ENCODE data around the gene DNASE1L3.
"Not testable (repeated sequence)": the region's sequence is repeated elsewhere in the genome, so short reads cannot be mapped to it uniquely, and the experiment has no call there.

The DNASE1L3 gene

DNA sequence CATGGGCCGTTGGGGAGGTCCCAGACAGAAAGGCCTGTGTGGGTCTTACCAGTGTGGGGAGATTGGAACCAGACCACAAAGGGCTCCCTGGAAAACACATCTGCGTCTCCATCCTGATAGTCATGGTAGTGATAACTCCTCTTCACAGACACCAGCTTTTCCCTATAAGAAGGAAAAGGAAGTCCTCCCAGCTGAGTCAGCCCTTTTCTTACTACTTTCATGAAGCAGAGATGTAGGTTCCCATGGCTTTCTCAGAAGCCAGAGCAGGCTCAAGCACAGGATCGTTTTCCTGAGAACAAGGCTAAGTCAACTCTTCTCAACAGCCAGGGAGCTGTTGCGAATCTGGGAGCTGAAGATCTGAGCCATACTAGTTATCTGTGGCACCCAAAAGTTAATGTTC is 6.1 kb downstream of the DNASE1L3 start:
- Mint-ChIP-seq H3K27me3 (peaks cover 37% of the 10 kb centered on the region), H3K4me1 (no peaks in the 10 kb centered on the region), H3K9me3 (no peaks in the 10 kb centered on the region), H3K36me3 (ENCODE audit: insufficient read depth) (no peaks in the 10 kb centered on the region), H3K27ac (ENCODE audit: low read depth) (no peak overlapping the region), H3K4me3 (no peak overlapping the region)
- ATAC-seq (replicated peaks; ENCODE audit: extremely low read depth, poor library complexity, severe bottlenecking) (no peak), DNase-seq (ENCODE audit: low spot score in 2 of 2) (no peak)

DNA sequence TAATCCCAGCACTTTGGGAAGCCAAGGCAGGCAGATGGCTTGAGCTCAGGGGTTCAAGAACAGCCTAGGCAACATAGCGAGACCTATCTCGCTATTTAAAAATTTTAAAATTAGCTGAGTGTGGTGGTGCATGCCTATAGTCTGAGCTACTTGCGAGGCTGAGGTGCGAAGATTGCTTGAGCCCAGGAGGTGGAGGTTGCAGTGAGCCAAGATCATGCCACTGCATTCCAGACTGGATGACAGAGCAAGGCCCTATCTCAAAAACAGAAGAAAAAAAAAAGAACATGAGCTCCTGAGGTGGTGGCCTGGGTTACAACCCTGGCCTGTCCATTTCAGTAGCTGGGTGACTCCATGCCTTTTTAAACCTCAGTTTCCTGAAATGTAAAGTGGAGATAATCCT is 7.2 kb downstream of the DNASE1L3 start:
- no peak overlapping the region for H3K4me3 Mint-ChIP-seq
- H3K9me3 Mint-ChIP-seq: no peaks in the 10 kb centered on the region
- DNase-seq (ENCODE audit: low spot score in 2 of 2) (no peak), ATAC-seq (replicated peaks; ENCODE audit: extremely low read depth, poor library complexity, severe bottlenecking) (no peak)
- H3K4me1 Mint-ChIP-seq: no peaks in the 10 kb centered on the region
- no peak overlapping the region for H3K27ac Mint-ChIP-seq (ENCODE audit: low read depth)
- H3K27me3 Mint-ChIP-seq: peaks cover 26% of the 10 kb centered on the region
- H3K36me3 Mint-ChIP-seq (ENCODE audit: insufficient read depth): no peaks in the 10 kb centered on the region

DNA sequence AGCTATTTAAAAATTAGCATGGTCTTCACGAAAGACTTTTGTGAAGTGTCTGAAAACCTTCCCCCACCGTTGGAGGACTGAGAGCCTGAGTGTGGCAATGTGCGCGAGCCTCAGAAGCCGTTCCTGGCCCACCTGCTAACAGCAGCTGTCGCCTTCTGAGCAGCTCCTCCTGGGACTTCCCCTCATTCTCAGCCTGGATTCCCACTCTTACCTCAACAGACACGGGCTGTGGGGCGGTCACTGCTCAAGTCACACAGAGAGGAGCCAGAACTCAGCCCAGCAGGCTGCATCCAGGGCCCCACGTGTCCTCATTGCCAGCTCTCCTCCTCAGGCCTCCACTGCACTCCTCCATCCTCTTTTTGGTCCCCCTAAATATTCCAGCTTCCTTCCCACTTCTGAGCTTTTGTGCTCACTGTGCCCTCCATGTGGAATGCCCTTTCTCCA is 7.8 kb downstream of the DNASE1L3 start:
- ATAC-seq (replicated peaks; ENCODE audit: extremely low read depth, poor library complexity, severe bottlenecking): no peak
- no peaks in the 10 kb centered on the region for H3K4me1 Mint-ChIP-seq
- no peaks in the 10 kb centered on the region for H3K36me3 Mint-ChIP-seq (ENCODE audit: insufficient read depth)
- no peaks in the 10 kb centered on the region for H3K9me3 Mint-ChIP-seq
- H3K27ac Mint-ChIP-seq (ENCODE audit: low read depth): no peak overlapping the region
- no peak overlapping the region for H3K4me3 Mint-ChIP-seq
- H3K27me3 Mint-ChIP-seq: peaks cover 22% of the 10 kb centered on the region
- DNase-seq (ENCODE audit: low spot score in 2 of 2): no peak

DNA sequence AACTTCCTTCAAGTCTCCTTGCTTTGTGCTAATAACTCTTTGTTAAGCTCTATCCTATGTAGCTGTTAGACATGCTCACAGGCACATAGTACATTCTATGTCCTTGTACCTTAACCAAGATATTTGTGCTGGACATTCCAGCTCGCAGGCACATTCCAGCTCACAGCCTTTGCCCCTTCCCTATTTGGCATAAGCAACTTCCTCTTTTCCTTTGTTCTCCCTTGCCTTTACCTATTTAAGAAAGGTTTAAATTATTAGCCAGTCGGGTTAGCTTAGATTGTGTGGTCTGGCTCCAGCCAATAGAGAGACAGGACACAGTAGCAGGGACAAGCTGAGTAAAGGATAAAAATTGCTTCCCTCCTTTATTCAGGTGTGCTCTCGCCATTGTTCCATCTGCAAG is 9.3 kb downstream of the DNASE1L3 start:
- H3K9me3 Mint-ChIP-seq; DNase-seq (ENCODE audit: low spot score in 2 of 2); H3K4me1 Mint-ChIP-seq; ATAC-seq (replicated peaks; ENCODE audit: extremely low read depth, poor library complexity, severe bottlenecking); H3K4me3 Mint-ChIP-seq; H3K36me3 Mint-ChIP-seq (ENCODE audit: insufficient read depth); H3K27ac Mint-ChIP-seq (ENCODE audit: low read depth): not testable (repeated sequence)
- H3K27me3 Mint-ChIP-seq: peaks cover 11% of the 10 kb centered on the region

DNA sequence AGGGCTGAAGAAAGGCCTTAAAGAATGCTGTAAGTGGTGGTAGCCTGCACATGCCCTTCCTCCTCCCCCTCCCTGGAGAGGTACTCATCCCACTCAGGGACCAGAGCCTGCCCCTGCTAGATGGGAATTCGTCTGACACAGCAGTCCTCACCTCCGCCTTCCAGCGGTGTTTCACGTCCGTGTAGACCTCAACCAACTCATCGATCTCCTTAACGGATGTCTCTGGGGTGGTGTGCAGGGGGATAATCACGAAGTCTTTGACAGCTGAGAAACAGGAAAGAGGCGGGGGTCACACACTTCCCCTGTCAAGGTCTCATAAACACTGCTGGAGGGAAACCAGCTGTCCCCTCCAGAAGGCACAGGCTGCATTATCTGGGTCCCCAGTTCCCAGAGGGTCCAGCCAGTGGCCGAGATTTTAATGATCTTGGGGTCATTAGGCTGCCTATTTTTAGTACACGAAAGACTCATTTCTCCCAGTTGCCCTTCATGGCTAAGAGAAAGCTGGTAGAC is 9.9 kb downstream of the DNASE1L3 start:
- Mint-ChIP-seq H3K27ac (ENCODE audit: low read depth) (no peak overlapping the region), H3K9me3 (no peaks in the 10 kb centered on the region), H3K36me3 (ENCODE audit: insufficient read depth) (no peaks in the 10 kb centered on the region), H3K4me1 (no peaks in the 10 kb centered on the region), H3K27me3 (peaks cover 11% of the 10 kb centered on the region), H3K4me3 (no peak overlapping the region)
- no peak for DNase-seq (ENCODE audit: low spot score in 2 of 2)
- ATAC-seq (replicated peaks; ENCODE audit: extremely low read depth, poor library complexity, severe bottlenecking): no peak

DNA sequence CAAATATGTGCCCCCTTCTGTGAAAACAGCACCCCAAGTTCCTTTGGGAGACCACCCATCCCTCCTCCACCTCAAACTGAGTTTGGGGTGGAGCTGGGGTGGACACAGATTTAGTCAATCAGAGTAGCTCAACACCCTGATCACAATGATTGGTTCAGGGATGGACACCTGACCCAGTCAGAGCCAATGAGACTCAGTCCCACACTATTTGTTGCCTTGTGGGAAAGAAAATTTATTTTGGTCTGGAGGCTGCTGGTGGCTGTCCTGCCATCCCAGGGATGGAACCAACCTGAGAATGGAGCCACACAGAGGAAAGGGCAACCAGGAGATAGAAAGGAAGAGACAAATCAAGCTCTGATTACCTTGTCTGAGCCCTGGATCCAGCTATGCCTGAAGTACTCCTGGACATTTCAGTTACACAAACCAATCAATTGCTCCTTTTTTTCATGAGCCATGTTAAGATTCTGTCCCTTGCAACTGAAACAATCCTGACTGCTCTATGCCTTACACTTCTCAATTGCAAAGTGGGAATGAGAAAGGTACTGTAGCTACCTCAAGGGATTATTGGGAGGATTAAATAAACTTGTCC is 10.6 kb downstream of the DNASE1L3 start:
- no peak for ATAC-seq (replicated peaks; ENCODE audit: extremely low read depth, poor library complexity, severe bottlenecking)
- peaks cover 2% of the 10 kb centered on the region for H3K36me3 Mint-ChIP-seq (ENCODE audit: insufficient read depth)

DNA sequence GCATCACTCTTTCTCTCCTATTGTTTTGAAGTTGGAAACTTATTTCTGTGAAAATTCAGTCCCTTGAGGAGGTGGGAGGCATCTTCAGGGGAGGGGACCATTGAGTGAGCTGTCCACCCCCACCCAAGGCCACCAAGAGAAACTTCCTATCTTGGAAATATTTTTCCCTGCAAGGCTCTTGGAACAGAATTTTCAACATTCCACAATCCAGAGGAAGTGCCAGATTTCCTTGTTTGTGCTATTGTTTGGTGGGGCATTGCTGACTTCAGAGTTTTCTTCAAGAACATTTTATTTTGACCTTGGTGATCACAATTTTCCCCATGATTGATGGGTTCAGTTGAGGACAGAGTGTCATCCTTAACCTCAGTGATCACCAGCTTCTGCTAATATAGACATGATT is 12.0 kb downstream of the DNASE1L3 start:
- H3K27me3 Mint-ChIP-seq: peaks cover 11% of the 10 kb centered on the region
- no peak overlapping the region for H3K27ac Mint-ChIP-seq (ENCODE audit: low read depth)
- H3K4me1 Mint-ChIP-seq: no peaks in the 10 kb centered on the region
- no peaks in the 10 kb centered on the region for H3K9me3 Mint-ChIP-seq
- peaks cover 4% of the 10 kb centered on the region for H3K36me3 Mint-ChIP-seq (ENCODE audit: insufficient read depth)
- ATAC-seq (replicated peaks; ENCODE audit: extremely low read depth, poor library complexity, severe bottlenecking) (no peak), DNase-seq (ENCODE audit: low spot score in 2 of 2) (no peak)
- H3K4me3 Mint-ChIP-seq: no peak overlapping the region

More for the DNA sequence above, 10.6 kb downstream of the DNASE1L3 start:
- Mint-ChIP-seq H3K27ac (ENCODE audit: low read depth) (no peak overlapping the region), H3K4me3 (no peak overlapping the region), H3K4me1 (no peaks in the 10 kb centered on the region), H3K27me3 (peaks cover 11% of the 10 kb centered on the region), H3K9me3 (no peaks in the 10 kb centered on the region)
- no peak for DNase-seq (ENCODE audit: low spot score in 2 of 2)

DNA sequence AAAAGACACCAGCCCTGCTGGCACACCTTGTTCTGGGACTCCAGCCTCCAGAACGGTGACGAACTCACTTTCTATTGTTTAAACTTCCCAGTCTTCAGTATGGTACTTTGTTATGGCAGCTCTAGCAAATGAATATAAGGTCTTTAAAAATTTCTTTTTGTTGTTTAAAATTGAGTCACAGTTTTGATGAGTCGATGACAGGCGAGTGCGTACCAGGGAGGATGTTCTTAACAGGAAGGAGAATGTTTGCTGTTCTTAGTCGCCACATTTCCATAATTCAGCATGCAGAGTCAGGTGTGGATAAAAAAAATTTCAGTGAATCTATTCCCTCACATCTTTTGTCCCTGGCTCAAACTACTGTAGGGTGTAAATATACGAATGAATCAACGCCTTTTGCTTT is 12.4 kb downstream of the DNASE1L3 start:
- no peak overlapping the region for H3K4me3 Mint-ChIP-seq
- H3K4me1 Mint-ChIP-seq: no peaks in the 10 kb centered on the region
- no peak overlapping the region for H3K27ac Mint-ChIP-seq (ENCODE audit: low read depth)
- H3K27me3 Mint-ChIP-seq: peaks cover 8% of the 10 kb centered on the region
- DNase-seq (ENCODE audit: low spot score in 2 of 2) (no peak), ATAC-seq (replicated peaks; ENCODE audit: extremely low read depth, poor library complexity, severe bottlenecking) (no peak)
- H3K9me3 Mint-ChIP-seq: no peaks in the 10 kb centered on the region
- peaks cover 4% of the 10 kb centered on the region for H3K36me3 Mint-ChIP-seq (ENCODE audit: insufficient read depth)

DNA sequence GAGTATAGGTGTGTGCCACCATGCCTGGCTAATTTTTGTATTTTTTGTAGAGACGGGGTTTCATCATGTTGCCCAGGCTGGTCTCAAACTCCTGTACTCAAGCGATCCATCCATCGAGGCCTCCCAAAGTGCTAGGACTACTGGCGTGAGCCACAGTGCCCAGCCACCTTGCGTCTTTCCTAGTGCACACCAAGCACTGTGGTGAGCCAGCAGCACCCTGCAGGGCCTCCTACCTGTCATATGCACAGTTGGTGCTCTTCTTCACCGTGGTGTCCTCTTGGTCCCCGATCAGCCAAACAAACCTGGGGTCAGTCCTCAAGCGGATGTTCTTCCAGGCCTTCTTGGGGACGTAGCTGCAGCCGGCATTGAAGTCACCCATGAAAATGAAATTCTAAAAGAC is 13.2 kb downstream of the DNASE1L3 start:
- peaks cover 4% of the 10 kb centered on the region for H3K36me3 Mint-ChIP-seq (ENCODE audit: insufficient read depth)
- H3K27me3 Mint-ChIP-seq: peaks cover under 1% of the 10 kb centered on the region
- ATAC-seq (replicated peaks; ENCODE audit: extremely low read depth, poor library complexity, severe bottlenecking): no peak
- no peak overlapping the region for H3K27ac Mint-ChIP-seq (ENCODE audit: low read depth)
- no peak overlapping the region for H3K4me3 Mint-ChIP-seq
- no peak for DNase-seq (ENCODE audit: low spot score in 2 of 2)
- H3K4me1 Mint-ChIP-seq: no peaks in the 10 kb centered on the region
- no peaks in the 10 kb centered on the region for H3K9me3 Mint-ChIP-seq

DNA sequence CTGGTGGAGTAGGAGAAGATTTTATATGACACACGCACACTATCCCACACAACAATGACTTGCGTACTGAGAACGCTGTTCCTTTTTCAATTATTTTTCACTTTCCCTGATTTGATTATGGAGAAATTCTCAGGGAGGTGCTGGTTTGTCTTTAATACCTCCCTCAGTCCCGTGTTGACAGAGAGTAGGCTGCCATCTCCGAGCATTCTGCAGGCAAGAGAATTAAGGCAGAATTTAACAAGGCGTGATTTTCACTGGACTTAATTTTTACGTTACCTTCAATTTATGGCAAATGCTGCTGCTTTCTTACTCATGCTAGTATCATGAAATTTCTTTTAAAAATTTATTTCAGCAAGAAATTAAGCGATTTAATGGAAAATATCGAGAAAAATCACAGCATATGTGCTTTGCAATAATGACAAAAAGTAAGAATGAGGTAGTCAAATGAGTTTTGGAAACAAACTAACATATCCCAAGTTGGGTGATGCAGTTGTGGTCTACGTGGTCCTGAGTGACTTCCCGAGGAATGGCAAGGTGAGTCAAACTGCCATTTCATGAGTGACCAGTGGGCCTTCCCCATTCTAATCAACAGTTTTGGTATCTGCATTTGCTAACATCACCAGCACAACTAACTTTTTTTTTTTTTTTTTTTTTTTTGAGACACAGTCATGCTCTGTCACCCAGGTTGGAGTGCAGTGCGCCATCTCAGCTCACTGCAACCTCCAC is 16.9 kb downstream of the DNASE1L3 start:
- DNase-seq (ENCODE audit: low spot score in 2 of 2) (no peak), ATAC-seq (replicated peaks; ENCODE audit: extremely low read depth, poor library complexity, severe bottlenecking) (no peak)
- H3K9me3 Mint-ChIP-seq: no peaks in the 10 kb centered on the region
- H3K36me3 Mint-ChIP-seq (ENCODE audit: insufficient read depth): peaks cover 4% of the 10 kb centered on the region
- H3K27me3 Mint-ChIP-seq: no peaks in the 10 kb centered on the region
- H3K27ac Mint-ChIP-seq (ENCODE audit: low read depth): no peak overlapping the region
- H3K4me3 Mint-ChIP-seq: no peak overlapping the region
- H3K4me1 Mint-ChIP-seq: no peaks in the 10 kb centered on the region

DNA sequence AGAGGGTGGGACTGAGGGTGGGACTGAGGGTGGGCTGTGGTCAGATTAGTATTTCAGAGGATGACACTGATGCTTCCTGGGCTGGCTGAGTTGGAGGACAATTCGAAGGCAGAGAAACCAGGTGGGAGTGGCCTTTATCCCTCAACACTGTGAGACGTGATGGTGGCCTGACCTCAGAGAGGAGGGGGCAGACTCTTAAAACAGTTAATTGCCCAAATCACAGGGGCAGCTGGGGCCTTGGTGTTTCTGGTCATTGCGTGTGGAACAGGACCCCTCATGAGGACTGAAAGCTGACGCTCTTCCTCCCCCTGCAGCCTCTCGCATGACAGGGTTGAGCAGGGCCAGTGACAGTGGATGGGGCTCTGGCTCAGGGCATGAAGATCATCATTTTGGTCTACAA is 18.7 kb downstream of the DNASE1L3 start:
- DNase-seq (ENCODE audit: low spot score in 2 of 2): no peak
- no peaks in the 10 kb centered on the region for H3K4me1 Mint-ChIP-seq
- no peaks in the 10 kb centered on the region for H3K9me3 Mint-ChIP-seq
- H3K36me3 Mint-ChIP-seq (ENCODE audit: insufficient read depth): peaks cover 4% of the 10 kb centered on the region
- no peak overlapping the region for H3K4me3 Mint-ChIP-seq
- no peak for ATAC-seq (replicated peaks; ENCODE audit: extremely low read depth, poor library complexity, severe bottlenecking)
- H3K27me3 Mint-ChIP-seq: no peaks in the 10 kb centered on the region
- no peak overlapping the region for H3K27ac Mint-ChIP-seq (ENCODE audit: low read depth)

DNA sequence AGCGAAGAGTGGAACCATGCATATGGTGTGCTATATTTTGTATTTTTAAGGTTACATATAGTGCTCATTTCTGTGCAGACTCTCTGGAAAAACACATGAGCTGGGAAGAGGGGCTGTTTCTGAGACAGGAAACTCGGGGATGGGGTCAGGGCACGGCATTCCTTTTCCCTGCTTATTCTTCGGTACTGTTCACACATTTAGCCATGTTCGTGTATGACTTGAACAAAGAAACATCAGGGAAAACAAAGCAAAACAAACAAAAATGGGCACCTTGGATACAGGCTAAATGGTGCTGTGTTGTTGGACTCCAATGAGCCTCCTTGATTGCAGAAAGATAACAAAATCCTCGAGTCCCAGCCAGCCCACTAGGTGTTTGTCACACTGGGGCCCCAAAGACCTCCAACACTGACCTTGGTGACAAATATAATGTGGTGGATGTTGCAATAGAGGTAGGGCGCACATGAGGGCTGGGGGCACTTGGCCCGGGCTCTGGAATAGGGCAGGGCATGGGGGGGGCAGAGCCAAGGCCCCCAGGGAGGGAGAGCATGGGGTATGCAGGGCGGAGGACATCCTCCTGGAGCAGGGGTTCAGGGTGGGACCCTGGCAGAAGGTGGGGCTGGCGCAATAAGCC is 19.3 kb downstream of the DNASE1L3 start:
- Mint-ChIP-seq H3K36me3 (ENCODE audit: insufficient read depth) (peaks cover 4% of the 10 kb centered on the region), H3K4me3 (no peak overlapping the region), H3K9me3 (no peaks in the 10 kb centered on the region), H3K27ac (ENCODE audit: low read depth) (no peak overlapping the region), H3K27me3 (no peaks in the 10 kb centered on the region), H3K4me1 (no peaks in the 10 kb centered on the region)
- no peak for ATAC-seq (replicated peaks; ENCODE audit: extremely low read depth, poor library complexity, severe bottlenecking)
- no peak for DNase-seq (ENCODE audit: low spot score in 2 of 2)

DNA sequence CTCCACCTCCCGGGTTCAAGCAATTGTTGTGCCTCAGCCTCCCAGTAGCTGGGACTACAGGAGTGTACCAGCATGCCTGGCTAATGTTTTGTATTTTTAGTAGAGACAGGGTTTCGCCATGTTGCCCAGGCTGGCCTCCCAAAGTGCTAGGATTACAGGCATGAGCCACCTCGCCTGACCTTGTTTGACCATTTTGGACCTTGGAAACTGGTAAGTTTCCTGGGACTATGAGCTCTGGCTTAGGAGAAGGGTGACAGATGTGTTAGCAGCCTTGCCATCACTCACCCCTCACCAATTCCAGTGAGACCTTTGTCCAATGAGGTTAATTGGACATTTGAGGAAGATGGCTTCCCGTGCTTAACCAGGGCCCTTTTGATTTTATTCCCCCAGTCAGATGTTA is 19.9 kb downstream of the DNASE1L3 start:
- no peaks in the 10 kb centered on the region for H3K27me3 Mint-ChIP-seq
- no peak overlapping the region for H3K4me3 Mint-ChIP-seq
- H3K36me3 Mint-ChIP-seq (ENCODE audit: insufficient read depth): peaks cover 4% of the 10 kb centered on the region
- H3K4me1 Mint-ChIP-seq: no peaks in the 10 kb centered on the region
- ATAC-seq (replicated peaks; ENCODE audit: extremely low read depth, poor library complexity, severe bottlenecking) (no peak), DNase-seq (ENCODE audit: low spot score in 2 of 2) (no peak)
- no peak overlapping the region for H3K27ac Mint-ChIP-seq (ENCODE audit: low read depth)
- no peaks in the 10 kb centered on the region for H3K9me3 Mint-ChIP-seq

All from central memory CD8-positive, alpha-beta T cell (primary cell).